CD4-positive, alpha-beta memory T cell (primary cell): ENCODE data around the gene CNTN1. TPM values are rescaled to one million over a fixed set of nuclear protein-coding genes. Genes with fewer than 3 reads are reported as not detected.

Experiments used
- CTCF ChIA-PET: fragments of 350-600 bp; sonication (Branson Sonifier 250); formaldehyde crosslinking; loops from one replicate; lab custom pipeline; 2021; ENCODE audit warnings: inconsistent platforms; ENCODE audit not compliant: partially characterized antibody; lab: Charles Lee
- POLR2A ChIA-PET: fragments of 350-600 bp; sonication (Branson Sonifier 250); formaldehyde crosslinking; loops from one replicate; lab custom pipeline; 2021; ENCODE audit not compliant: partially characterized antibody; lab: Charles Lee
- DNase-seq, 5 donors: peaks; one replicate each; pipeline versions ENCODE4 v3.0.0 to v3.0.0-alpha.2; 2020 to 2022; ENCODE audit warnings: mixed read lengths in 1 of 5
- H3K27ac ChIP-seq: one replicate; pipeline ENCODE4 v1.7.0; 2013; ENCODE audit warnings: low read depth, low read length
- H3K27me3 ChIP-seq: 2 replicates; pipeline ENCODE4 v1.7.0; 2013; ENCODE audit warnings: mild to moderate bottlenecking, low read length, moderate library complexity; ENCODE audit not compliant: insufficient read depth
- H3K36me3 ChIP-seq: 2 replicates; pipeline ENCODE4 v1.7.0; 2013; ENCODE audit warnings: mild to moderate bottlenecking, low read length, moderate library complexity; ENCODE audit not compliant: insufficient read depth
- H3K4me1 ChIP-seq: 2 replicates; pipeline ENCODE4 v1.7.0; 2013; ENCODE audit warnings: mild to moderate bottlenecking, low read length, moderate library complexity; ENCODE audit not compliant: insufficient read depth
- H3K4me3 ChIP-seq, 2 donors: one replicate each; pipeline ENCODE4 v1.7.0; 2013; ENCODE audit warnings: low read length in 2 of 2, mild to moderate bottlenecking in 1 of 2
- H3K9me3 ChIP-seq, 2 donors: one replicate each; pipeline ENCODE4 v1.7.0; 2013; ENCODE audit warnings: low read length in 2 of 2, control low read depth in 1 of 2; ENCODE audit not compliant: control insufficient read depth in 1 of 2
- H3K27ac Mint-ChIP-seq, 7 donors: one replicate each; pipeline ENCODE4 v1.8.0; 2020 to 2021; ENCODE audit warnings: mixed read lengths in 7 of 7, mild to moderate bottlenecking in 6 of 7, inconsistent platforms in 3 of 7, moderate library complexity in 3 of 7
- H3K27me3 Mint-ChIP-seq, 2 donors: one replicate each; pipeline ENCODE4 v1.8.0; 2020 to 2021; ENCODE audit warnings: mixed read lengths in 2 of 2
- H3K36me3 Mint-ChIP-seq, 2 donors: one replicate each; pipeline ENCODE4 v1.8.0; 2020 to 2021; ENCODE audit warnings: mixed read lengths in 2 of 2, inconsistent platforms in 1 of 2, mild to moderate bottlenecking in 1 of 2
- H3K4me1 Mint-ChIP-seq, 4 donors: one replicate each; pipeline ENCODE4 v1.8.0; 2020 to 2021; ENCODE audit warnings: mixed read lengths in 4 of 4, mild to moderate bottlenecking in 1 of 4
- H3K4me3 Mint-ChIP-seq, 8 donors: one replicate each; pipeline ENCODE4 v1.8.0; 2020 to 2021; ENCODE audit warnings: mixed read lengths in 8 of 8, mild to moderate bottlenecking in 7 of 8, moderate library complexity in 6 of 8, inconsistent platforms in 3 of 8
- H3K9me3 Mint-ChIP-seq, 8 donors: one replicate each; pipeline ENCODE4 v1.8.0; 2020 to 2021; ENCODE audit warnings: mixed read lengths in 8 of 8, mild to moderate bottlenecking in 5 of 8, inconsistent platforms in 3 of 8, moderate library complexity in 1 of 8
- intact Hi-C: fragments of 100-400 bp; cut with micrococcal nuclease; formaldehyde crosslinking; loops from one replicate; pipeline ENCODE4 v1.15.1; 2023
- polyA plus RNA-seq, 2 donors: library from polyadenylated mRNA; unstranded; fragments of 300-500 nt; fragmentation: Illumina TruSeq; gene quantifications; one replicate each; pipeline ENCODE4 v1.2.3, GENCODE V29; 2021
- total RNA-seq, 2 experiments: library from RNA; stranded (reverse); gene quantifications; one replicate each; pipeline ENCODE4 v1.2.3, GENCODE V29; 2021

CNTN1 gene
- total and polyA plus RNA-seq, 4 experiments from 2014 or later, result not detected

DNA sequence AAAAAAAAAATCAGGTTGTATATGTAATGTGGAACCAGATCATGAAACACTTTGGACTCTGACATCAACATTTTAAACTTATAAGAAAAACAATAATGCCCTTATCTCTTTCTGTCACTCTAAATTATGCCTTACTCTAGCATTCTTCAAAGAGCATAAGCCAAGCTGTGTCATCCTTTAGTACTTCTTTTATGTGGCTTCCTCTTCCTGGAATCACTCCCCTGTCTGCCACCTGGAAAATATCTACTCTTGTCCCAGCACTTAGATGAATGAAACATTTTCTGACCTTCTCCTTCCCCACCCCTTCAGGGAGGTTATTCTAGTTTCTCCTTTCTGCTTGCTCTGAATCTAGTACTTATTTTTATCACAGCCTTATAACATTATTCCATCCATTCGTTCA lies 101.2 kb downstream of the CNTN1 start:
- intact Hi-C loops, result no loop called here

DNA sequence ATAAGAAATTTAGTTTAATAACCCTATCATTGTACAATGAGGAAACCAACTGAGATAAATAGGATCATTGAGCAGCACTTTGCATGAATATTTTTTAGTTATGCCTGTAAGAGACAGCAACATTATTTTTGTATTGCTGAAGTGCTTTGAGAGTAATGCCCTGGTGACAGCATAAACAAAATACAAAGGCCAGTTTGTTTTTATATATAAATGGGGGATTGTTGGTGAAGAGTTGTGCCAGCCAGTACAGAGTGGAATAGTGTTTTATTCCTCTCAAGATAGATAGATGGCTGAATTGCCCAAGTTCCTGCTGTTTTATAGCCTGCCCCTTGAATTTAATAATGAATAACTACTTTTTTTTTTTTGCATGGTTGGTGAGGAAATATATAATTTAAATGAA lies 101.8 kb downstream of the CNTN1 start:
- H3K27ac Mint-ChIP-seq, result no peak overlapping the region
- H3K9me3 Mint-ChIP-seq, result peaks cover 0 to 4% (median 0%) of the 10 kb centered on the region in 8 donors
- H3K4me3 Mint-ChIP-seq, result no peak overlapping the region
- H3K4me1 ChIP-seq, result no peaks in the 10 kb centered on the region
- POLR2A ChIA-PET, result no interaction called here
- no peak for DNase-seq
- no peaks in the 10 kb centered on the region for H3K36me3 Mint-ChIP-seq
- CTCF ChIA-PET, result no interaction called here
- intact Hi-C loops, result no loop called here
- H3K27me3 ChIP-seq, result no peaks in the 10 kb centered on the region
- no peaks in the 10 kb centered on the region for H3K27me3 Mint-ChIP-seq
- H3K9me3 ChIP-seq, result no peaks in the 10 kb centered on the region
- no peak overlapping the region for H3K27ac ChIP-seq
- H3K4me3 ChIP-seq, result no peak overlapping the region
- H3K4me1 Mint-ChIP-seq, result no peaks in the 10 kb centered on the region
- no peaks in the 10 kb centered on the region for H3K36me3 ChIP-seq

More for the DNA sequence above, 101.2 kb downstream of the CNTN1 start:
- H3K4me1 Mint-ChIP-seq, result no peaks in the 10 kb centered on the region
- no peaks in the 10 kb centered on the region for H3K9me3 ChIP-seq
- no peak overlapping the region for H3K27ac Mint-ChIP-seq
- no peak overlapping the region for H3K4me3 Mint-ChIP-seq
- no peak for DNase-seq
- no peaks in the 10 kb centered on the region for H3K27me3 Mint-ChIP-seq
- no peak overlapping the region for H3K27ac ChIP-seq
- no peaks in the 10 kb centered on the region for H3K27me3 ChIP-seq
- H3K4me3 ChIP-seq, result no peak overlapping the region
- ChIA-PET POLR2A (no interaction called here), CTCF (no interaction called here)
- no peaks in the 10 kb centered on the region for H3K4me1 ChIP-seq
- H3K36me3 ChIP-seq, result no peaks in the 10 kb centered on the region
- H3K9me3 Mint-ChIP-seq, result peaks cover 0 to 4% (median 0%) of the 10 kb centered on the region in 8 donors
- no peaks in the 10 kb centered on the region for H3K36me3 Mint-ChIP-seq

DNA sequence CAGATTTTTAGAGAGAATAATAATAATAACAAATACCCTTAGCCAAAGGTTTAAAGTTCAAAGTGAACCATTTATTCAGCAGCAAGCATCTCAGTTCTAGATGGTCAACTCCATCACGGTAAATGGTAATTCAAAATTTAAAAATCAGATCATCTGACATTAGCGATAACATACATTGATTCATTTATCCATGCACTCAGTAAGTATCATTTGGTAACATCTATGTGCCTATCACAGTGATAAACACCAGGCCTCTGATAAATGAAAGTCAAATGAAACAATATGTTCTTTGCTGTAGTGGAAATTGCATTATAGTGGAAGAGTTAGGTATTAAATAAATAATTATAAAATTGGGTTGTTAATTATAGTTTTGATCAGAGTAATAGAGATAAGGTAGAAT lies 108.8 kb downstream of the CNTN1 start:
- POLR2A ChIA-PET, result no interaction called here
- Histone ChIP-seq H3K9me3 (no peaks in the 10 kb centered on the region), H3K4me1 (no peaks in the 10 kb centered on the region), H3K36me3 (no peaks in the 10 kb centered on the region), H3K4me3 (no peak overlapping the region), H3K27ac (no peak overlapping the region), H3K27me3 (no peaks in the 10 kb centered on the region)
- H3K27me3 Mint-ChIP-seq, result no peaks in the 10 kb centered on the region
- H3K9me3 Mint-ChIP-seq, result peaks cover 0 to 6% (median 0%) of the 10 kb centered on the region in 8 donors
- H3K36me3 Mint-ChIP-seq, result no peaks in the 10 kb centered on the region
- DNase-seq, result no peak
- no peaks in the 10 kb centered on the region for H3K4me1 Mint-ChIP-seq
- intact Hi-C loops, result no loop called here
- H3K27ac Mint-ChIP-seq, result no peak overlapping the region
- no peak overlapping the region for H3K4me3 Mint-ChIP-seq
- CTCF ChIA-PET, result interaction anchor here (0.6 kb wide), 1 partner anchor 21 kb away, joined by 3 read pairs; no protein-coding TSS in a partner anchor

DNA sequence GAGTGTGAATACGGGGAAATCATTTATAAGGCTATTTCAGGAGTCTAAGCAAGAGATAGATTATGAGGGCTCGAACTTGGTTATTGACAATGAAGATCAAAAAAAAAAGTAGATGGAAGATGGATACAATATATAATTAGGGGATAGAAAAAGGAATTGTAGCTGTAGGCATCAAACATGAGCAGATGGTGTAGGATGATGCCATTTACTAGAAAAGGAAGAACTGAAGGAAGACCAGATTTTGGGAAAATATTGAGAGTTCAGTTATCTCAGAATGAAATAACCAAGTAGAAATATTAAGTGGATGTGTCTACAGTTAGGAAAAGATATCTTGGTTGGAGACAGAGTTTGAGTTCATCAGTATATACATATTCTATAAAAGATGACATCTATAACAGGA lies 109.6 kb downstream of the CNTN1 start:
- Mint-ChIP-seq H3K4me1 (no peaks in the 10 kb centered on the region), H3K36me3 (no peaks in the 10 kb centered on the region), H3K27ac (no peak overlapping the region), H3K9me3 (peaks cover 0 to 6% (median 0%) of the 10 kb centered on the region in 8 donors), H3K4me3 (no peak overlapping the region), H3K27me3 (no peaks in the 10 kb centered on the region)
- ChIA-PET CTCF (no interaction called here), POLR2A (no interaction called here)
- H3K36me3 ChIP-seq, result no peaks in the 10 kb centered on the region
- no peaks in the 10 kb centered on the region for H3K4me1 ChIP-seq
- no peak overlapping the region for H3K4me3 ChIP-seq
- H3K9me3 ChIP-seq, result no peaks in the 10 kb centered on the region
- intact Hi-C loops, result no loop called here
- no peak for DNase-seq
- no peak overlapping the region for H3K27ac ChIP-seq
- no peaks in the 10 kb centered on the region for H3K27me3 ChIP-seq

DNA sequence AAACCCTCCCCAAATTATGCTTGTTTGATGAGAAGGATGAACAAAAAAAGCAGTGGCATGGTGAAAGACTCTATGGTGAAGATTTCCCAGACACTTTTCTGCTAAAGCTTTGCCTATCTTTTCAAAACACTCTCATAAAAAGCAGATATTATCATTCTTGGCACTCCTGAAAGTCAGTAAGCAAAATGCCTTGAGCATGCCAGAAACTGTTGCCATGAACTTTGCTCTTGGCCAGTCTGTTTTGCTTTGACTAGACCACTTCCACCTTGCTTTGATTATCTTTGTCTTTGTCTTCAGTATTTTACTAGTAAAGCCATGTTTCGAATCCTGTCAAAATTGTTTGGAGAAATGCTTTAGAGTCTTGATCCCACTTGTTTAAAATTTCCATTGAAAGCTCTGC lies 110.4 kb downstream of the CNTN1 start:
- DNase-seq, result no peak
- Mint-ChIP-seq H3K27ac (no peak overlapping the region), H3K4me3 (no peak overlapping the region), H3K4me1 (no peaks in the 10 kb centered on the region), H3K36me3 (no peaks in the 10 kb centered on the region), H3K9me3 (peaks cover 0 to 6% (median 0%) of the 10 kb centered on the region in 8 donors), H3K27me3 (no peaks in the 10 kb centered on the region)
- Histone ChIP-seq H3K9me3 (no peaks in the 10 kb centered on the region), H3K36me3 (no peaks in the 10 kb centered on the region), H3K27ac (no peak overlapping the region), H3K4me3 (no peak overlapping the region), H3K4me1 (no peaks in the 10 kb centered on the region), H3K27me3 (no peaks in the 10 kb centered on the region)
- intact Hi-C loops, result no loop called here
- CTCF ChIA-PET, result no interaction called here
- POLR2A ChIA-PET, result no interaction called here

DNA sequence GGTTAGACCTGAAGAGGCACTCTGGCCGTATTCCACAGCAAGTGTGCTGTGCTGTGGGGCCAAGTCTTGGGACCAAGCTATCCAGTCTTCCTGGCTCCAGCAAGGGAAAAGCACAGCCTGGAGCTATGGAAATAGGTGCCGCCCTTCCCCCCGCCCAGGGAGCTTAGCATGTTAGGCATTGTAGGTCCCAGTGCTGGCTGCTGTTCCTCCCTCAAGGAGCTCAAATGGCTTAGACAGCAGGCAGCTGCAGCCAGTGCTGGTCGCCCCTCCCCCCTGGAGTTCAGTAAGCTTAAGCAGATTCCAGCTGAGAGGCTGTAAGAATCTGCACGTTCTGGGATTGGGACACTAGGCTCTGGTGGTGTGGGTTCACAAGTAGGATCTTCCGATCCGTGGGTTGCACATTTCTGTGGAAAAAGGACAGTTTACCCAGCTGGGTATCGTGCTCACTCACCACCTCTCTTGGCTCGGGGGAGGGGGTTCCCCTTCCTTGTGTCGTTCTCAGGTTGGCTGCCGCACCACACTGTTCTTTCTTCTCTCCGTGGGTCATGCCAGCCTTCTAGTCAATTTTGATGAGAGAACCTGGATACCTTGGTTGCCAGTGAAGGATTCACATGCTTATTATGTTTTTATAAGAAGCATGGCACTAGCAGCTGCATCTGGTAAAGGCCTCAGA lies 127.3 kb downstream of the CNTN1 start:
- Mint-ChIP-seq H3K4me1 (no peaks in the 10 kb centered on the region), H3K4me3 (no peak overlapping the region), H3K9me3 (peaks cover 0 to 14% (median 5%) of the 10 kb centered on the region in 8 donors), H3K27ac (no peak overlapping the region), H3K27me3 (no peaks in the 10 kb centered on the region), H3K36me3 (no peaks in the 10 kb centered on the region)
- no peaks in the 10 kb centered on the region for H3K9me3 ChIP-seq
- DNase-seq, result no peak
- no peaks in the 10 kb centered on the region for H3K27me3 ChIP-seq
- H3K27ac ChIP-seq, result no peak overlapping the region
- no peak overlapping the region for H3K4me3 ChIP-seq
- H3K36me3 ChIP-seq, result no peaks in the 10 kb centered on the region
- CTCF ChIA-PET, result no interaction called here
- POLR2A ChIA-PET, result no interaction called here
- no peaks in the 10 kb centered on the region for H3K4me1 ChIP-seq
- intact Hi-C loops, result no loop called here

DNA sequence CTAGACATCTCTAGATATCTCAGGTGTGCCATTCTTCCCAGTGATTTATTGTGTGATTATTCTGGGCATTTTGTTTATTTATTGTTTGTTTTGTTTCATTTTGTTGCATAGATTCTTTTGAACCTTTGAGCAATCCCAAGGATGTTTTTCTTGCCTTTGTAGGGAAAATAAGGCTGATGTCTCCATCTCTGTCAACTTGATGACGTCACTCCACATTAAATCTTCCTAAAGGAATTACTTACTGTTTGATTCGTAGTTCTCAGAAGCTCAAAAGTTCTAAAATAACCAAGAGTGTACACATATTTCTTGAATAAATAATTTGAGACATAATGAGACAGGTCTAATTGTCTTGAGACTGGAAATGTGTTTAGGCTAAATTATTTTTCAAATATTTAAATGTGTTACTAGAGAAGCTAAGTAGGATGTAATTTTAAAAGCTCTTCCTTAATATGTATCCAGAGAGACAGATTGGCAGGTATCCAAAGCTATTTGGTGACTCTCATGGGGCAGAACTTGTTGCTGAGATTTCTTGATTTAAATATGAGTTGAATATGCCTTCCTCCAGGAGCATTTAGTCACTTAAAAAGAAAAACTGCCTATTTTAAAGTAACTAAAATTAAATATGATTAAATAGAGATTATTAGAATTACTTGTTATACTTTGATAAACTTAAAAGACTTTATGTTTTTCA lies 128.7 kb downstream of the CNTN1 start:
- Mint-ChIP-seq H3K27ac (no peak overlapping the region), H3K4me3 (no peak overlapping the region), H3K4me1 (no peaks in the 10 kb centered on the region), H3K36me3 (no peaks in the 10 kb centered on the region), H3K27me3 (no peaks in the 10 kb centered on the region), H3K9me3 (peaks cover 0 to 14% (median 5%) of the 10 kb centered on the region in 8 donors)
- no peaks in the 10 kb centered on the region for H3K36me3 ChIP-seq
- H3K27ac ChIP-seq, result no peak overlapping the region
- H3K4me1 ChIP-seq, result no peaks in the 10 kb centered on the region
- intact Hi-C loops, result no loop called here
- ChIA-PET POLR2A (no interaction called here), CTCF (no interaction called here)
- H3K4me3 ChIP-seq, result no peak overlapping the region
- no peaks in the 10 kb centered on the region for H3K9me3 ChIP-seq
- H3K27me3 ChIP-seq, result no peaks in the 10 kb centered on the region
- no peak for DNase-seq
